Upper lobe of left lung (tissue), 4 donors: ENCODE measurements around the gene ZNF524.

Experiments
- POLR2AphosphoS5 ChIP-seq, 2 donors: sonication (generic); formaldehyde crosslinking; IDR thresholded peaks; one replicate each; pipeline ENCODE4 v1.5.1; 2017; ENCODE audit warnings: antibody characterized with exemption in 2 of 2
- TF ChIP-seq, protein P1 (sequence below), 6 experiments: fragments of 450-650 bp in 4 of 6; fragments of 200-600 bp in 2 of 6; sonication (generic) in 2 of 6; IDR thresholded peaks; one replicate each; pipeline ENCODE4 v1.5.1; 2016 to 2019; ENCODE audit warnings: antibody characterized with exemption in 6 of 6

DNA sequence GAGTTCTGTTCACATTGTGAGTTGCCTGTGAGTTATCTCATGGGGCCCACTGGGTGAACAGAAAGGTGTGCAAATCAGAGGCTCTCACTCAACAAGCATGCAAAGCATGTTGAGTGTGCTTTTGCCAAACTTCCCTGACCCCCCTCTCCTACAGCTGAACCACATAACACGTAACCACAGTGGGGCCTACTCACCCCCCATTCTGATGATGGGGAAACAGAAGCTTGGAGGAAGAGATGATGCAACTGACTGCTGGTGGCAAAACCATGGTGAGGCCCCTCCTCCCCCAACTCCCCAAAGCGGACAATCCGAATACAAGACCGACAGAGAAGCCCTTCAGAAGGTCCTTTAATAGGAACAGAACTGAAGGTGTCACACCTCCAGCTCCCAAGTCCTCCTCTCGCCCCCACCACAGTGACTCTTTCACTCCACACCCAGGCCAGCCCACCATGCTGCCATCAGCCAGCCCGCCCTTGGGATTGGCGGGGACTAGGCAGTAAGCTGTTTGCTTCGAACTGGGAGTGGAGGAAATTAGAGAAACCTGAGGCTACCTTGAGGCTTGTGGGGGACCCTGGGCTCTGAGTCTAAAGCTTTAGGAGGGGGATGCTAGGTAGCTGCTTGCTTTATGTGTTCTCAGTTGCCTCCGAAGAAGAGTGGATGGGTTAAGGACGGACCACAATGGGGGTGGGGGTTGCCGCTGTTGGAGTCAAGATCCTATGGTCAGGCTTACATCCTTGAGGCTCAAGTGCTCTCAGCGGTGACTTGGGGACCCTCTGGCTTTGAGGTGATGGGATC lies 20.5 kb downstream of the ZNF524 start:
- TF ChIP-seq, protein P1, sequence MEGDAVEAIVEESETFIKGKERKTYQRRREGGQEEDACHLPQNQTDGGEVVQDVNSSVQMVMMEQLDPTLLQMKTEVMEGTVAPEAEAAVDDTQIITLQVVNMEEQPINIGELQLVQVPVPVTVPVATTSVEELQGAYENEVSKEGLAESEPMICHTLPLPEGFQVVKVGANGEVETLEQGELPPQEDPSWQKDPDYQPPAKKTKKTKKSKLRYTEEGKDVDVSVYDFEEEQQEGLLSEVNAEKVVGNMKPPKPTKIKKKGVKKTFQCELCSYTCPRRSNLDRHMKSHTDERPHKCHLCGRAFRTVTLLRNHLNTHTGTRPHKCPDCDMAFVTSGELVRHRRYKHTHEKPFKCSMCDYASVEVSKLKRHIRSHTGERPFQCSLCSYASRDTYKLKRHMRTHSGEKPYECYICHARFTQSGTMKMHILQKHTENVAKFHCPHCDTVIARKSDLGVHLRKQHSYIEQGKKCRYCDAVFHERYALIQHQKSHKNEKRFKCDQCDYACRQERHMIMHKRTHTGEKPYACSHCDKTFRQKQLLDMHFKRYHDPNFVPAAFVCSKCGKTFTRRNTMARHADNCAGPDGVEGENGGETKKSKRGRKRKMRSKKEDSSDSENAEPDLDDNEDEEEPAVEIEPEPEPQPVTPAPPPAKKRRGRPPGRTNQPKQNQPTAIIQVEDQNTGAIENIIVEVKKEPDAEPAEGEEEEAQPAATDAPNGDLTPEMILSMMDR (IDR thresholded peaks at IDR 0.05), result no peak
- TF ChIP-seq POLR2AphosphoS5 (IDR thresholded peaks at IDR 0.05), result peak in 1 of 2 donors; percentile 42
